Neural cell (in vitro differentiated cells): ENCODE data around the gene PIGBOS1.

Experiments used
- EP300 ChIP-seq: fragments of 450-650 bp; conservative IDR thresholded peaks from 2 replicates; pipeline ENCODE4 v1.6.1; 2014; ENCODE audit warnings: antibody characterized with exemption, mild to moderate bottlenecking, moderate library complexity; ENCODE audit not compliant: poor library complexity, severe bottlenecking
- EZH2 ChIP-seq: fragments of 200-600, 300-800 bp; shearing (Covaris generic), sonication (generic); IDR thresholded peaks from 2 replicates; pipeline ENCODE4 v1.6.1; 2014; ENCODE audit warnings: antibody characterized with exemption, low read length, borderline replicate concordance, mild to moderate bottlenecking; ENCODE audit not compliant: insufficient read depth, poor library complexity, severe bottlenecking
- POLR2AphosphoS5 ChIP-seq: IDR thresholded peaks from 2 replicates; pipeline ENCODE4 v1.6.1; 2012
- SMC3 ChIP-seq: fragments of 450-650 bp; conservative IDR thresholded peaks from 2 replicates; pipeline ENCODE4 v1.6.1; 2014; ENCODE audit warnings: antibody characterized with exemption, mild to moderate bottlenecking, moderate library complexity; ENCODE audit not compliant: poor library complexity
- TF ChIP-seq, protein P1 (sequence below): fragments of 450-650 bp; IDR thresholded peaks from 2 replicates; pipeline ENCODE4 v1.5.1; 2014; ENCODE audit warnings: antibody characterized with exemption, mild to moderate bottlenecking, moderate library complexity; ENCODE audit not compliant: poor library complexity, severe bottlenecking

DNA sequence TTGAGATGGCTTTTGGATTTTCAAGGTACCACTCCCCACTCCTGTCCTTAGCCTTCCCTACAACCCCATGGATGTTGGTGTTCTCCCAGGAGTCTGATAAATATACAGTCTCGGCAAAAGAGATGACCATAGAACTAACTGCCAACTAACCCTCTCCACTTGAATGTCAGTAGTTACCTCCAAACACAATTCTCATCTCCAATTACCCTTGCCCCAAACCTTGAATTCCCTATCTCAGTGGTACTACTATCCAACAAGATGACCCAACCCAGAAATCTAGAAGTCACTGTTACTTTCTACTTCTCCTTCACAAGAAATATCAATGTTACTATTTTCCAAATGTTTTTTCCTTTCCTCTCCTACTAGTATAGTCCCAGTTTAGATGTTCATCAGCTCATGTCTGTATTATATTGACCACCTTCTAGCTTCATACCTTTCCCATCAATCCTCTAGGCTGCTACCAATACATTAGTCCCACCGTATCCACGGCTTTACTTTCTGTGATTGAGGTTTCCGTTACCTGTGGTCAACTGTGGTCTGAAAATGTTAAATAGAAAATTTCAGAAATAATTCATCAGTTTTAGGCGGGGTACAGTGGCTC is 38.2 kb upstream of the PIGBOS1 start:
- TF ChIP-seq SMC3 = no peak
- TF ChIP-seq, protein P1, sequence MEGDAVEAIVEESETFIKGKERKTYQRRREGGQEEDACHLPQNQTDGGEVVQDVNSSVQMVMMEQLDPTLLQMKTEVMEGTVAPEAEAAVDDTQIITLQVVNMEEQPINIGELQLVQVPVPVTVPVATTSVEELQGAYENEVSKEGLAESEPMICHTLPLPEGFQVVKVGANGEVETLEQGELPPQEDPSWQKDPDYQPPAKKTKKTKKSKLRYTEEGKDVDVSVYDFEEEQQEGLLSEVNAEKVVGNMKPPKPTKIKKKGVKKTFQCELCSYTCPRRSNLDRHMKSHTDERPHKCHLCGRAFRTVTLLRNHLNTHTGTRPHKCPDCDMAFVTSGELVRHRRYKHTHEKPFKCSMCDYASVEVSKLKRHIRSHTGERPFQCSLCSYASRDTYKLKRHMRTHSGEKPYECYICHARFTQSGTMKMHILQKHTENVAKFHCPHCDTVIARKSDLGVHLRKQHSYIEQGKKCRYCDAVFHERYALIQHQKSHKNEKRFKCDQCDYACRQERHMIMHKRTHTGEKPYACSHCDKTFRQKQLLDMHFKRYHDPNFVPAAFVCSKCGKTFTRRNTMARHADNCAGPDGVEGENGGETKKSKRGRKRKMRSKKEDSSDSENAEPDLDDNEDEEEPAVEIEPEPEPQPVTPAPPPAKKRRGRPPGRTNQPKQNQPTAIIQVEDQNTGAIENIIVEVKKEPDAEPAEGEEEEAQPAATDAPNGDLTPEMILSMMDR = no peak
- TF ChIP-seq EP300 = no peak
- TF ChIP-seq POLR2AphosphoS5 = no peak
- no peak for TF ChIP-seq EZH2
